Measurements from ENCODE around the gene VSIG8.
"Not testable (repeated sequence)": the region's sequence is repeated elsewhere in the genome, so short reads cannot be mapped to it uniquely, and the experiment has no call there.

Gene VSIG8

GRCh38 chr1:159862557-159862956, at the start of gene VSIG8:
Gene VSIG8, minus strand, starts transcription at chr1:159862657. Its CDS starts 136 bp downstream, at chr1:159862521.
- DNase-seq, result no peak

- DNase-seq, result peak; percentile 69
These were observed 49.0 kb upstream of the VSIG8 start for GRCh38 chr1:159911326-159912070.

GRCh38 chr1:159908031-159908940, 45.8 kb upstream of the VSIG8 start:
- DNase-seq, result no peak

- no peak for DNase-seq
These were observed 44.5 kb upstream of the VSIG8 start for GRCh38 chr1:159906960-159907359.

GRCh38 chr1:159904036-159904435, 41.6 kb upstream of the VSIG8 start:
- DNase-seq, result not testable (repeated sequence)

- DNase-seq, result no peak
These were observed 40.1 kb upstream of the VSIG8 start for GRCh38 chr1:159902541-159902940.

GRCh38 chr1:159900755-159901360, 38.4 kb upstream of the VSIG8 start:
- no peak for DNase-seq

GRCh38 chr1:159900086-159900680, 37.7 kb upstream of the VSIG8 start, which contains the start of gene CFAP45:
Gene CFAP45, minus strand, starts transcription at chr1:159900165. Its CDS starts 67 bp downstream, at chr1:159900098.
- DNase-seq, result no peak

- DNase-seq, result not testable (repeated sequence)
These were observed 37.2 kb upstream of the VSIG8 start for GRCh38 chr1:159899634-159900033.

- no peak for DNase-seq
These were observed 36.1 kb upstream of the VSIG8 start for GRCh38 chr1:159898527-159898926.

- no peak for DNase-seq
These were observed 35.5 kb upstream of the VSIG8 start for GRCh38 chr1:159897962-159898361.

- no peak for DNase-seq
These were observed 34.1 kb upstream of the VSIG8 start for GRCh38 chr1:159896546-159896930.

GRCh38 chr1:159895836-159896545, 33.5 kb upstream of the VSIG8 start:
- DNase-seq, result no peak

GRCh38 chr1:159895286-159895685, 32.8 kb upstream of the VSIG8 start:
- DNase-seq, result no peak

GRCh38 chr1:159892944-159893343, 30.5 kb upstream of the VSIG8 start:
- no peak for DNase-seq

GRCh38 chr1:159891275-159892157, 29.1 kb upstream of the VSIG8 start:
- peak; percentile 40 for DNase-seq

GRCh38 chr1:159890390-159890789, 27.9 kb upstream of the VSIG8 start:
- DNase-seq, result no peak

- DNase-seq, result peak; percentile 16
These were observed 27.4 kb upstream of the VSIG8 start for GRCh38 chr1:159889821-159890252.

- DNase-seq, result no peak
These were observed 26.7 kb upstream of the VSIG8 start for GRCh38 chr1:159889202-159889601.

- no peak for DNase-seq
These were observed 21.8 kb upstream of the VSIG8 start for GRCh38 chr1:159884296-159884695.

GRCh38 chr1:159883134-159883533, 20.7 kb upstream of the VSIG8 start:
- DNase-seq, result no peak
